Stimulated activated CD4-positive, alpha-beta T cell treated with anti-CD3 and anti-CD28 coated beads, Interleukin-15, amount 100 ng/mL, for 48 hours (primary cell): Measurements from ENCODE around the gene CC2D2B.
"Not testable (repeated sequence)": the region's sequence is repeated elsewhere in the genome, so short reads cannot be mapped to it uniquely, and the experiment has no call there.

Source experiments
- DNase-seq, 2 donors: peaks; one replicate each; pipeline ENCODE4 v3.0.0-alpha.2; 2020; ENCODE audit warnings: low read depth in 2 of 2

Gene CC2D2B

GRCh38 chr10:95908450-95908849 lies 675 bp downstream of the CC2D2B start:
- no peak for DNase-seq

GRCh38 chr10:95909561-95909960 lies 1.8 kb downstream of the CC2D2B start:
- DNase-seq = no peak

- DNase-seq = not testable (repeated sequence)
Observed at GRCh38 chr10:95916039-95916438, 8.3 kb downstream of the CC2D2B start.

- no peak for DNase-seq
Observed at GRCh38 chr10:95920798-95921426, 13.1 kb downstream of the CC2D2B start.

- no peak for DNase-seq
Observed at GRCh38 chr10:95925033-95925432, 17.3 kb downstream of the CC2D2B start.

- DNase-seq = no peak
Observed at GRCh38 chr10:95935429-95935828, 27.7 kb downstream of the CC2D2B start.

GRCh38 chr10:95941115-95941514 lies 33.3 kb downstream of the CC2D2B start:
- DNase-seq = no peak

GRCh38 chr10:95963202-95963990 lies 55.6 kb downstream of the CC2D2B start:
- no peak for DNase-seq

GRCh38 chr10:95963991-95964389 lies 56.2 kb downstream of the CC2D2B start:
- no peak for DNase-seq

GRCh38 chr10:95964756-95965155 lies 57.0 kb downstream of the CC2D2B start:
- no peak for DNase-seq

GRCh38 chr10:95976362-95977229 lies 68.8 kb downstream of the CC2D2B start:
- no peak for DNase-seq

GRCh38 chr10:95982200-95982599 lies 74.4 kb downstream of the CC2D2B start:
- no peak for DNase-seq

GRCh38 chr10:95987685-95988426 lies 80.1 kb downstream of the CC2D2B start:
- DNase-seq = no peak

GRCh38 chr10:95988702-95989101 lies 80.9 kb downstream of the CC2D2B start:
- DNase-seq = no peak

GRCh38 chr10:95994376-95994775 lies 86.6 kb downstream of the CC2D2B start:
- not testable (repeated sequence) for DNase-seq

GRCh38 chr10:95998255-95998784 lies 90.5 kb downstream of the CC2D2B start:
- DNase-seq = no peak

- no peak for DNase-seq
Observed at GRCh38 chr10:96013956-96014355, 106.2 kb downstream of the CC2D2B start.

GRCh38 chr10:96014473-96015102 lies 106.8 kb downstream of the CC2D2B start:
- DNase-seq = no peak

GRCh38 chr10:96017191-96017687 lies 109.5 kb downstream of the CC2D2B start:
- no peak for DNase-seq

GRCh38 chr10:96021332-96021731 lies 113.6 kb downstream of the CC2D2B start:
- DNase-seq = no peak

- DNase-seq = no peak
Observed at GRCh38 chr10:96022739-96023138, 115.0 kb downstream of the CC2D2B start.
